Hepatocyte (in vitro differentiated cells): ENCODE measurements around the gene KRT37. TPM values are rescaled to one million over a fixed set of nuclear protein-coding genes. Genes with fewer than 3 reads are reported as not detected.

Source experiments
- DNase-seq: peaks from one replicate; pipeline ENCODE4 v3.0.0-alpha.2; 2016; ENCODE audit warnings: low spot score
- H2AFZ ChIP-seq: fragments of 200-600 bp; sonication (generic); 2 replicates; pipeline ENCODE4 v1.6.0; 2016; ENCODE audit warnings: antibody characterized with exemption, mild to moderate bottlenecking
- H3K27ac ChIP-seq: fragments of 200-600 bp; sonication (generic); 2 replicates; pipeline ENCODE4 v1.5.1; 2016; ENCODE audit warnings: mild to moderate bottlenecking
- H3K27me3 ChIP-seq: fragments of 200-600 bp; sonication (generic); 2 replicates; pipeline ENCODE4 v1.6.1; 2016
- H3K36me3 ChIP-seq: fragments of 200-600 bp; sonication (generic); replicated peaks from 2 replicates; pipeline ENCODE4 v1.5.1; 2016; ENCODE audit warnings: low read depth; ENCODE audit not compliant: insufficient read depth
- H3K4me1 ChIP-seq: fragments of 200-600 bp; sonication (generic); 2 replicates; pipeline ENCODE4 v1.5.1; 2016; ENCODE audit warnings: mild to moderate bottlenecking, moderate library complexity; ENCODE audit not compliant: insufficient read depth
- H3K4me2 ChIP-seq: fragments of 200-600 bp; sonication (generic); 2 replicates; pipeline ENCODE4 v1.6.0; 2016
- H3K4me3 ChIP-seq: fragments of 200-600 bp; sonication (generic); 2 replicates; pipeline ENCODE4 v1.5.1; 2016; ENCODE audit warnings: mild to moderate bottlenecking
- H3K79me2 ChIP-seq: fragments of 200-600 bp; sonication (generic); 2 replicates; pipeline ENCODE4 v1.6.0; 2017; ENCODE audit warnings: mild to moderate bottlenecking
- H3K9me2 ChIP-seq: fragments of 200-600 bp; sonication (generic); replicated peaks from 2 replicates; pipeline ENCODE4 v1.6.0; 2017; ENCODE audit warnings: mild to moderate bottlenecking; ENCODE audit not compliant: insufficient read depth
- H3K9me3 ChIP-seq: fragments of 200-600 bp; sonication (generic); 2 replicates; pipeline ENCODE4 v1.5.1; 2016; ENCODE audit warnings: low read depth, mild to moderate bottlenecking
- H4K20me1 ChIP-seq: fragments of 200-600 bp; sonication (generic); 2 replicates; pipeline ENCODE4 v1.6.0; 2016; ENCODE audit warnings: mild to moderate bottlenecking; ENCODE audit not compliant: insufficient read depth, poor library complexity, severe bottlenecking
- EZH2 ChIP-seq: fragments of 200-600 bp; sonication (generic); IDR thresholded peaks from 2 replicates; pipeline ENCODE4 v1.6.1; 2016; ENCODE audit warnings: antibody characterized with exemption, mild to moderate bottlenecking, borderline replicate concordance
- EZH2phosphoT487 ChIP-seq: fragments of 200-600 bp; sonication (generic); IDR thresholded peaks from one replicate; pipeline ENCODE4 v1.6.1; 2018; ENCODE audit warnings: antibody characterized with exemption, mild to moderate bottlenecking, low read depth, moderate library complexity; ENCODE audit not compliant: unreplicated experiment, severe bottlenecking
- WGBS: methylation state at CpG from one replicate; pipeline ENCODE4 v1.1.6; 2016; ENCODE audit warnings: low lambda C conversion rate; ENCODE audit errors: missing lambda C conversion rate; 5-methylcytosine and 5-hydroxymethylcytosine counted together
- polyA plus RNA-seq: library from polyadenylated mRNA; unstranded; fragments of >200 nt; fragmentation: Nextera tagmentation; extraction: Ambion mirVana; gene quantifications from 2 replicates; pipeline ENCODE4 v1.2.1, GENCODE V29; 2016
- total RNA-seq: library from RNA; depleted of rRNA; stranded (reverse); fragments of >200 nt; gene quantifications from 2 replicates; pipeline ENCODE4 v1.2.3, GENCODE V29; 2014
- TF ChIP-seq, protein P1 (sequence below): fragments of 200-600 bp; sonication (generic); IDR thresholded peaks from 2 replicates; pipeline ENCODE4 v1.5.1; 2016; ENCODE audit warnings: antibody characterized with exemption, mild to moderate bottlenecking; ENCODE audit not compliant: poor library complexity

The KRT37 gene
- total and polyA plus RNA-seq, 2 experiments from 2014 or later, result not detected

DNA sequence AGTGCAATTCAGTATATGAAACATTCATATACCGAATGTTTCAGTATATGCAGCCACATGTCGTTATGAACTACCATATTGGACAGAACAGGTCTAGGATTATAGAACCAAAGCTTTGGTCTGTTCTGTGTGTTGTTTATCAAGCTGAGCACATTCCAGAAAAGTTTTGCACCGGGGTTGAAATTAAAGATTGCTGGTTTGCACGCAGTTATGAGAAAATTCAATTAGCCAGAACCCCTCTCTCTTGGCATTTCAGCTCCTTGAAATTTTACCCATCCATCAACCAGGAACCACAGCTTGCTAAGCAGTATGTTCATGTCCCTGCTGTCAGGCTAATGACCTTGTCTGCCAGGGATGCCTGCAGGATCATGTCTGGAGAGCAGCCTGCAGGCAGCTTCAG is 33.3 kb upstream of the KRT37 start:
- Histone ChIP-seq H3K4me3 (no peak overlapping the region), H3K36me3 (no peaks in the 10 kb centered on the region), H3K27me3 (no peaks in the 10 kb centered on the region), H3K4me1 (no peaks in the 10 kb centered on the region), H3K27ac (no peak overlapping the region), H2AFZ (no peak overlapping the region), H3K4me2 (no peak overlapping the region), H3K79me2 (no peaks in the 10 kb centered on the region), H4K20me1 (no peaks in the 10 kb centered on the region), H3K9me3 (no peaks in the 10 kb centered on the region), H3K9me2 (no peaks in the 10 kb centered on the region)
- 87% methylated on average over 4 of the region's 4 CpGs for WGBS
- TF ChIP-seq EZH2, result no peak
- no peak for TF ChIP-seq EZH2phosphoT487
- TF ChIP-seq, protein P1, sequence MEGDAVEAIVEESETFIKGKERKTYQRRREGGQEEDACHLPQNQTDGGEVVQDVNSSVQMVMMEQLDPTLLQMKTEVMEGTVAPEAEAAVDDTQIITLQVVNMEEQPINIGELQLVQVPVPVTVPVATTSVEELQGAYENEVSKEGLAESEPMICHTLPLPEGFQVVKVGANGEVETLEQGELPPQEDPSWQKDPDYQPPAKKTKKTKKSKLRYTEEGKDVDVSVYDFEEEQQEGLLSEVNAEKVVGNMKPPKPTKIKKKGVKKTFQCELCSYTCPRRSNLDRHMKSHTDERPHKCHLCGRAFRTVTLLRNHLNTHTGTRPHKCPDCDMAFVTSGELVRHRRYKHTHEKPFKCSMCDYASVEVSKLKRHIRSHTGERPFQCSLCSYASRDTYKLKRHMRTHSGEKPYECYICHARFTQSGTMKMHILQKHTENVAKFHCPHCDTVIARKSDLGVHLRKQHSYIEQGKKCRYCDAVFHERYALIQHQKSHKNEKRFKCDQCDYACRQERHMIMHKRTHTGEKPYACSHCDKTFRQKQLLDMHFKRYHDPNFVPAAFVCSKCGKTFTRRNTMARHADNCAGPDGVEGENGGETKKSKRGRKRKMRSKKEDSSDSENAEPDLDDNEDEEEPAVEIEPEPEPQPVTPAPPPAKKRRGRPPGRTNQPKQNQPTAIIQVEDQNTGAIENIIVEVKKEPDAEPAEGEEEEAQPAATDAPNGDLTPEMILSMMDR, result no peak
- no peak for DNase-seq

DNA sequence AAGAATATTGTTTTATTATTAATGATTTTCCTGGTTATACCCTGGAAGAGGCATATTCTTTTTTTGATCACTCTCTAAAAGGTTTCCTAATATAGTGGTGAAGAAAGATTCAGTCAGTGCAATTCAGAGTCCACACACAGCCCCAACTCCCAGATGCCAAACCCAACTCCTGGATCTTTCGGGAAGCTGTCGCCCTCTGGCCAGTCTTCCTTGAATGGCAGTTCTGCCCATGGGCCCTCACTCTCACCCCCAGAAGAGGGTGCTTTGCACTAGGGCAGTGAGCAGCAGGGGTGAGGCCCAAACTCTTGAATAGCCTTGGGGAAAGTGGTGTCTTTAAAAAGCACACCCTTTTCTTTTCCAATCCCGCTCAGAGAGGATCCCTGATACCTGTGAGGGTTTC is 31.8 kb upstream of the KRT37 start:
- Histone ChIP-seq H3K4me3 (no peak overlapping the region), H2AFZ (no peak overlapping the region), H3K9me3 (no peaks in the 10 kb centered on the region), H3K36me3 (no peaks in the 10 kb centered on the region), H3K9me2 (no peaks in the 10 kb centered on the region), H3K27ac (no peak overlapping the region), H4K20me1 (no peaks in the 10 kb centered on the region), H3K4me2 (no peak overlapping the region), H3K79me2 (no peaks in the 10 kb centered on the region), H3K4me1 (no peaks in the 10 kb centered on the region), H3K27me3 (no peaks in the 10 kb centered on the region)
- no peak for DNase-seq
- 69% methylated on average over 3 of the region's 3 CpGs for WGBS
- TF ChIP-seq, protein P1, result no peak
- no peak for TF ChIP-seq EZH2phosphoT487
- TF ChIP-seq EZH2, result no peak

- Histone ChIP-seq H3K27ac (no peak overlapping the region), H3K36me3 (no peaks in the 10 kb centered on the region), H3K4me2 (no peak overlapping the region), H3K27me3 (no peaks in the 10 kb centered on the region), H3K4me1 (no peaks in the 10 kb centered on the region), H4K20me1 (no peaks in the 10 kb centered on the region), H3K9me3 (no peaks in the 10 kb centered on the region), H2AFZ (no peak overlapping the region), H3K79me2 (no peaks in the 10 kb centered on the region), H3K4me3 (no peak overlapping the region), H3K9me2 (no peaks in the 10 kb centered on the region)
- DNase-seq, result no peak
- TF ChIP-seq EZH2phosphoT487 (no peak), EZH2 (no peak)
- TF ChIP-seq, protein P1, result no peak
- 82% methylated on average over 1 of the region's 1 CpG for WGBS
Observed at GRCh38 chr17:41455236-41455635, 30.9 kb upstream of the KRT37 start.

- Histone ChIP-seq H4K20me1 (no peaks in the 10 kb centered on the region), H3K4me3 (no peak overlapping the region), H3K27ac (no peak overlapping the region), H2AFZ (no peak overlapping the region), H3K36me3 (no peaks in the 10 kb centered on the region), H3K79me2 (no peaks in the 10 kb centered on the region), H3K4me1 (no peaks in the 10 kb centered on the region), H3K27me3 (no peaks in the 10 kb centered on the region), H3K9me2 (no peaks in the 10 kb centered on the region), H3K4me2 (no peak overlapping the region), H3K9me3 (no peaks in the 10 kb centered on the region)
- 85% methylated on average over 3 of the region's 3 CpGs for WGBS
- TF ChIP-seq EZH2 (no peak), EZH2phosphoT487 (no peak)
- TF ChIP-seq, protein P1, result no peak
- no peak for DNase-seq
Observed at GRCh38 chr17:41453066-41453465, 28.7 kb upstream of the KRT37 start.
